Smooth muscle cell of the brain vasculature (primary cell): ENCODE results near the gene ACTR8.

Experiments
- DNase-seq: peaks from one replicate; pipeline ENCODE4 v3.0.0-alpha.2; 2012; ENCODE audit warnings: low read depth, low spot score

ACTR8 gene

GRCh38 chr3:53817809-53818208 is 64.1 kb downstream of the ACTR8 start:
- no peak for DNase-seq

GRCh38 chr3:53817211-53817610 is 64.7 kb downstream of the ACTR8 start:
- DNase-seq, result no peak
